ENCODE data around the gene TAB2.
"Not testable (repeated sequence)": the region's sequence is repeated elsewhere in the genome, so short reads cannot be mapped to it uniquely, and the experiment has no call there.

TAB2 gene

DNA sequence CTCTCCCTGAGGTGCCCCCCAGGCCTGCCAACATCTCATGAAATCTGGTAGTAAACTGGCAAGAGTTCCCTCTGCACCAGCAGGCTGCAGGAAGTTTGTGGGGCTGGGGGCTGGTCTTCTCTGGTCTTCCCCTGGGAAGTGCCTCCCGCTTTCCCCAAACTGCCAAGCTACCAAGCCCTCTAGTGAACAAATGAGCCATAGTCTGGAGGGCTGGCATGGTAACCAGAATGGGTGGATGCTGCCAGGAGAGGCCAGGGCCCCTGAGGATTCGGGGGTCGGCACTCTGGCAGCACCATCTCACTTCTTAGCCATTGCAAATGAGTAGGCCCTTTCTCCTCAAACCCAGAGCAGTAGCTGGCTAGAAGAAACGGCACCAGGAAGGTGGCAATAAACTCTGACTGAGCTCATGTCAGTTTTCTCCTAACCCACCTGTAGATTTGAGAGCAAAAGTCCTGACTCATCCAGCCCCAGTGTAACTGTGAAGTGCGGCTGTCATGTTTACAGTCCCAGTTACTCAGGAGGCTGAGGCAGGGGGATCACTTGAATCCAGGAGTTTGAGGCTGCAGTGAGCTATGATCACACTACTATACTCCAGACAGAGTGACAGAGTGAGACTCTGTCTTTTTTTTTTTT, 131.4 kb downstream of the TAB2 start:
- no peak for DNase-seq

DNA sequence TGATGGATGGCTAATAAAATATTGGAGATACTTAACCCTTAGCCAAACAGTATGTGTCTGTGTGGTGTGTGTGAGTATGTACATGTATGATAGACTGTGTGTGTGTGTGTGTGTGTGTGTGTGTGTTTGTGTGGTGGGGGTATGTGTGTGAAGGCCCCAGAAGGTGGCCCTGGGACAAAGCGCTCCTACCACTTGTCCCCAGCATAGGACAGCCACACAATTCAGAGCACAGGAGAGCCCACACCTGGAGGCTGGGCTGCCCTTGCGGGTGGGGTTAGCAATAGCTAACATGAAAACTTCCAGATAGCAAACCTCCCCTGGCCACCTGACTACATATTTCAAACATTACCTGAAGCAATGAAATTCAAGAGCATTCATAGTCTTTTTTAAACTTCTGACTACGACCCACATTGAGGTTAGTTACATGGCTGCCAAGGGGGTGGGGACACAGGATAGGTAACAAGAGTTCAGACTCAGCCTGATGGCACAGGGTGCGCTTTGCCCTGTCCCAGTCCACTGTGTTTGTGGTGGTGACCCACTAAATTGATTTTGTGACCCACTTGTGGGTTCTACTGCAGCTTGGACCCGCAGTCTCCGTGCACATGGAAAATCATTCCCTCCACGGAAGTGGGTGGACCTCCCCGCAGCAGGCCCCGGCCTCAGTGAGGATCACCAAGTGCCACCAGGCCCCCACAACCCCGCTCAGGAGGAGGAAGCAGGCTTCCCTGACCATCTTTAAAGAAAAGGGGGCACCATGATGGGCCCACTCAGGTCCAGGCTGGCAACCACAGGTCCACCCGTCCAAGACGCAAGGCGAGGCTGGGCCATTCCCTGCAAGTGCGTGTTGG, 132.5 kb downstream of the TAB2 start:
- no peak for DNase-seq

DNA sequence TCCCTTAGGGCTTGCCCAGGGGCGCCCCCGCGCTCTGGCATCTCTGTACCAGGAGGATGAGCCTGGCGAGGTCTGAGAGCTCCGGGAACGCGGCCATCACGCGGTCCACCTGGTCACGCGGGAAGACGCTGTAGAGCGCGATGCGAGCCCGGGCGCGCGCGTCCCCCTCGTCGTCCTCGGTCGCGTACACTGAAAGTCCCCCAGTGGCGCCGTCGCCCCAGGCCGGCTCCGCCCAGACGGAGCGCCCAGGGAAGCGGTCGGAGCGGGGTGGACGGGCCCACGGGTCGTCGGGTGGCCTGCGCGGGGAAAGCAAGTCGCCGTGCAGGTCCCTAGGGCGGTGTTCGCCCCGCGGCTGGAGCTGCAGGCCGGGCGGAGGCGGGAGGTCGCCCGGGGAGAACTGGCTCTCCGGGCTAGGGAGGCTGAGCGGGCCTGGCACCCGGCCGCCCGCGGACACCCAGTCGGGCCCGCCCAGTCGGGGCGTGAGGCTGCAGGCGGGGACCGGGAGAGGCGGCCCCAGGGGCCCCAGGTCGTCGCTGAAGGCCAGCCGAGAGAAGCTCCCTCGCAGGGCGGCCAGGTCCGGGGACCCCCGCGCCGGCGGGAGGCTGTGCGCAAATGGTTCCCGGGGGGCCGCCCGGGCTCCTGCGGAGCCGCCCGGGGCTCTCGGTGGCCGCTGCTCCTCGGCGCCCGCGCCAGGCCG, 133.3 kb downstream of the TAB2 start:
- DNase-seq = no peak

DNA sequence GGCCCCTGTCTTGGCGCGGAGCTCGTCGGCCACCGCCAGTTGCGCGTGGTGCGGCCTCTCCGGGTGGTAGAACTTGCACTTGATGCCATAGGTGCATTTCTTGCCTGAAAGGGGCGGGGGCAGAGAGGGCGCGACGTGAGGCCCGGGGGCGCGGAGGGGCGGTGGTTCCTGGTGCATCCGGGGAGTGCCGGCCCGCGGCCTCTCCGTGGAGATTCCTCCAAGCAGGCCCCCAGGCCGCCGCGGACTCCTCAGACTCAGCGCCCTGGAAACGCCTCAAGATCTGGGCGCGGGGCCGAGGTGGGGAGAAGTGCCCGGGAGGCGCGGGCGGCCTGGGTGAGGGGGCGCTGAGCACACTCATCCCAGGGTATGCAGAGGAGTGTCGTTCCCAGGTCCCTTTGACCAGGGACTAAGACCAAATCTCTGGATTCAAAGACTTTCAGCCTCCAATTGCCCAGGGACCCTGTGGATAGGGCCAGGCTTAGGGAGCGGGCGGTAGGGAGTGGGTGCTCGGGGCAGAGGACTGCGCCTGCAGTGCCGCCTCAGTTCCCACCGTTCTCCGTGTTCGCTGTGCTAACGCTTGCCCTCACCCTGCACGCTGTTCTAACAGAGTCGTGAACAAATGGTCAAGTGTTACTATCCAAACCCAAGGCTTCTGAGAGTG, 134.0 kb downstream of the TAB2 start:
- DNase-seq = no peak

DNA sequence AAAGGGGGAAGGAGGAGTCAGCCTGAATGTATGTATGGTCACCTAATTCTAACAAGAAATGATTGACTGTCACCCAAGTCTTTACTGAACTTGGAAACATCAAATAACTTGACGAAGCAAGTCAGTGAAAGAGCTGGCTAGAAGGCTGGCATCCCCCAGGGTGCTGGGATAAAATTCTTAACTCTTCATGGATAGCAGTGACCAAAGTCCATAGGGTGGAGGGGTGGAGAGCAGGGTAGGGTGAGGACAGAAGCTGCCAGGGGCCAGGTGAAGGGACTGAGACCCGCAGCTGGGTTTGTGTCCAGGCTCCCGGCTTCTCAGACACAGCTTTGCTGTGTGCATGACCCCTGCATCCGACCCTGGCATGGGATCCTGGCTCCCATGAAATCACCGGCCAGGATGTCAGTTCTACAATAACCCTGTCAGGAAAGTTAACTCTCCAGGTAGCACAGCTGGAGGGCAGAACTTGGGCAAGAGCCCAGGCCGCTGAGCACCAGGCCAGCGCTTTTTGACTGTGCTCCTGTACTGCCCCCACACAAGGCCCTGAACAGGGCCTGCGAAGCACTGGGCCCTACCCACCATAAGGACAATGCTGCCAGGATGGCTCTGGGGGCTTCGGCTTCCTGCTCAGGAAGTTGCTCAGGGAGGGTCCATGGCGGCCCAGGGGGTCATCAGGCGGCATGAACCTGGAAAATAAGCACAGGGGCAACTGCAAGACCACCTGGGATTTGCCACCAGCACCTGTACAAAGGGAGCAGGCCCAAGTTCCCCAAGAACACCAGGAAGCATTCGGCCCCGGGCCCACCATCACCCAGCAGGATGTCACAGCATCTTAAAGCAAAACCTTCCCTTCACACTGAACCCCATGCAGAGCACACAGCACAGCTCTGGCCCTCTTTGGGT, 134.8 kb downstream of the TAB2 start:
- no peak for DNase-seq

DNA sequence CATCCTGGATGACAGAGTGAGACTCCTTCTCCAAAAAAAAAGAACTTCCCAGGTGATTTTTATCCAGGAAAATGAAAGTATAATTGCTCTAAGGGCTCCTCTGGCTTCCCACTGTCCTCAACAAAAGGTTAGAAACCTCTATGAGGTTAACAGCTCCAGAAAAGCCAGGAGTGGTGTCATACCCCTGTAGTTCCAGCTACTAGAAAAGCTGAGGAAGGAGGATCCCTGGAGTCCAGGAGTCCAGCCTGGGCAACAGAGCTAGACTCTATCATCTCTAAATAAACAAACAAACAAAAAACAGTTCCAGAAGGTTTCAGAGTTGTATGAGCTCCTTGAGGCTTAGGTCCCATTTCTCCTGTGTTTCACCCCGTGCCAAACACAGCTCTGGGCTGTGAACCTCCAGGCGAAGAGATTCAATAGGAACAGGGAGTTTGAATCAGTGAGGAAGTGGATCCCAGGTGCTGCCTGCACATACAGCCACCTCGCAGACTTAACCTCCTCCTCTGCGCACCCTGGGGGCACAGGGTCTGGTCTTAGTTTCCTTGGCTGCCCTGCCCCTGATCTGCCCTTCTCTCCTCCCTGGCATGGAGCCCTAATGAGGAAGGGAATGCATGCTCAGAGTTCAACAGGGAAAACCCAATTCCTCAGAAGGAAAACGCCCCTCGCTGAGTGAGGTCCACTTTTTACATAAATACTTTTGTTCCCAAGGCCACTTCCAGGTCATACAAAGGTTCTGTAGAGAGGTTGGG, 136.3 kb downstream of the TAB2 start:
- no peak for DNase-seq

DNA sequence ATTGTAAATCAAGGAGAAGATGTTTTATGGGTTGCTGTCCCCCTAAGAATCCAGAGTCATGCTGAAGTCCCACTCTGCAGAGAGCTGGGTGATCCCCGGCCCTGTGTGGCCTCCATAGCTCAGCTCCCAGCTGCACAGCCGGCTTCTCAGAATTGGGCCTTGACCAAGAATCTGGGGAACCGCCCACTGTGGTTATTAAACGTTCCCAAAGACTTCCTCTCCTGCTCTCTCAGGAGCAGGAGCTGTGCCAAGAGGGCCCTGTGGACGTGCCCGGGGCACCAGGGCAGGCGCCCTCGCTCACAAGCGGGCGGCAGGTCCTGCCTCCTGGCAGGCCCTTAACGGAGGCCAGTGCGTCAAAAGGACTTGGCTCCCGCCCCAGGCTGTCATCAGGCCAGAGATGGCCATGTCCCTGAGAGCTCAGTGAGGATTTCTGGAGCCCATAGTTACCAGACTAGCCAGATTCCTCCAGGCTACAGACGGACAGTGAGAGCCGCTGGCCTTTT, 136.9 kb downstream of the TAB2 start:
- DNase-seq = no peak

DNA sequence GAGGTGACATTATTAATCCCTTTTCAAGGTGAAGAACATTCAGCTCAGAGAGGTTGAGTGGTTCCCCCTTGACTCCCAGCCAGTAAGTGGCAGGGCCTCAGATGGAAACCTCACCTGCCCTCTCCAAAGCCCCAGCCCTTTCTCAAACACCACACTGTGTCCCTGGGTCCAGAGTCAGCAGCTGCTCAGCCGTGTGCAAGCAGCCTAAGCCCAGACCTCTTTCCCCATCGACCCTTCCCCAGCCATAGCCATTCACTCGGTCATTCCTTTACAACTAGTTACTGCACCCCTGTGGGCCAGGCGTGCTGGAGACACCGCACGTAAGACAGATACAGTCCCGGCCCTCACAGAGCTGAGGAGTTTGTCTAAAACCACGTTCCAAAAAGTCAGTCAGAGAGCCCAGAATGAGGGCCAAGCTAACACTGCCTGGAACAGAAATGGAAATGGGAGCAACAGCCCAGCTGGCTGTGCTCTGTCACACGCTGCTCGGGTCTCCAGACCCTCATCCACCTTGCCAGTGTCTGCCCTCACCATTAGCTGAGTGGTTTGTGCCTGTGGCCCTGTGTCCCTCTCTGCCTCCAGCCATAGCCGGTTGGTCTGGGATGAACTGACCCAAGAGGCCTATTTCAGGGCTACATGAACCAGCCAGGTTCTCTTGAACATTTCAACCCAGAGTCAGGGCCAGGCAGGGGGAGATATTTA, 137.7 kb downstream of the TAB2 start:
- DNase-seq = no peak

DNA sequence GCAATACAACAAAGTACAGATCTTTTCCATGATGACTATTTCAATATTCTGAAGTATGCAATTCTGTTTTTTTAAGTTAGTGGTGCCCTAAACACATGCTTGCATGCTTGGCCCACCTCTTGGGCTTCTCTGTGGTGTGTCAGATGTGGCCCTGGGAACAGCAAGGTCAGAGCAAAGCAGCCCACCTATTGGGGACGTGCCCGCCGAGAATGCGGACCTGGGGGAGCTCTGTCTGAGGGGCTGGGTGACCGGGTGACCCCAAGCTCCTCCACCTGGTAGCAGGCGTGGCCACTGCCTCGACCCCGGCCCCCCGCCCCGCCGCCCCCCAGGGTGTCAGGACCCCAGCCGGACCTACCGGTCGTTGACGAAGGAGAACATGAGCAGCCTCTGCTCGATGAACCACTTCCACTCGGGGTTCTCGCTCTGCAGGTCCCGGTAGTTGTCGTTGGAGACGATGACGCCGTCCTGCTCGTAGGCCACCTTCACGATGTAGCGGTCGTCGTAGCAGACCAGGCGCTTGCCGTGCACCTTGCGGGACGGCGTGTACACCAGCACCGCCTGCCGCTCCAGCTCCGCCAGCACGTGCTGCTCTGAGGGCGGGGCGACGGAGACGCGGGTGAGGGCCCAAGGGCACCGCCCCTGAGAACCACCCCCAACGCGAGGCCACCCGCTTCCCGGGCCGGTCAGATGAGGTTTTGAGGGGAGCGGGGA, 139.0 kb downstream of the TAB2 start:
- no peak for DNase-seq

DNA sequence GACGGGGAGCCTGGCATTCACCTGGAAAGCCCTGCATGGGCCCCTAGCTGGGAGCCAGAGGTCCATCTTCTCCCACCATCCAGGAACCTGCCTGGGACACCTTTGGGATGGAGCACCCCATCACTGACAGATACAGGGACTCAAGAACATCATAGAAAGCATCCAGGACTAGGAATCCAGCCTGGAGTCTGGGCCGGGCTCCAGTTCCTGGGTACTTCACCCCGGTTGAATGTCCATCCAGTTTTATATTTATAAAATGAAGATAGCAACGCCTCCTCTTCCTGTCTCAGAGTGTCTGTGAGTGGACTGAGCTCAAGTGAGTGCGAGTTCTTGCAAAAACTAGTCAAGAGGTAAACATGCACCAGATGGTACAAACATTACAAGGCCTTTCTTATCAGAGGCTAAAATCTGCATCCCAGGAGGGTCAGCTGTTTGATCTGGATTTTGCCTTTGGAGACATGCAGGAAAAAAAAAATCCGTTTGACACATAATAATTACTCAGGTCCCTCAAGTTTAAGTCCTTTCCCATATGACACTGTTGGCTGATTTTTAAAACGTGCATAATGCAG, 139.9 kb downstream of the TAB2 start:
- DNase-seq = no peak

DNA sequence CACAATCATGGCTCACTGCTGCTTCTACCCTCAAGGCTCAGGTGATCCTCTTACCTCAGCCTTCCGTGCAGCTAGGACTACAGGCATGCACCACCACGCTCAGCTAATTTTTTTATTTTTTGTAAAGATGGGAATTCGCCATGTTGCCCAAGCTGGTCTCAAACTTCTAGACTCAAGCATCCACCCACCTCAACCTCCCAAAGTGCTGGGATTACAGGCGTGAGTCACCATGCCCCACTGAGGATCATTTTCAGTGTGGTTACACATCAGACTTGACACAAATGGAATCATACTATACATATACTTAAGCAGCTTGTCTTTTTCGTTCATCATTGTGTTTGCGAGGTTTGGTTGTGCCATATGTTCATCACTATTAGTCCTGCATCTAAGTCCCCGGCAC, 140.7 kb downstream of the TAB2 start:
- no peak for DNase-seq

DNA sequence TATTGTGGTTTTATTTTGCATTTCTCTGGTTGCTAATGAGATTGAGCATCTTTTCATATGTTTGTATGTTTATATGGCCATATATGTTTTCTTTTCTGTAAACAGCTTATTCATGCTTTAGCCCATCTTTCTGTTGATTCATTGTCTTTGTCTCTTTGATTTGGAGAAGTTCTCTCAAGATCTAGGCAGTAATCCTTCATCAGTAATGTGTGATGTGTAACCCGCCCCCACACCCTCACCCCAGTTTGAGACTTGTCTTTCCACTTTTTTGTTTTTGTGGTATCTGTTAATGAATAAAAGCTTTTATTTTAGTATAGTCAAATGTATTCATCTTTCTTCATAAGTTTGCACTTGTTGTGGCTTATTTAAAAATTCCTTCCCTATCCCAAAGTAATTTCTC, 141.3 kb downstream of the TAB2 start:
- DNase-seq = no peak

DNA sequence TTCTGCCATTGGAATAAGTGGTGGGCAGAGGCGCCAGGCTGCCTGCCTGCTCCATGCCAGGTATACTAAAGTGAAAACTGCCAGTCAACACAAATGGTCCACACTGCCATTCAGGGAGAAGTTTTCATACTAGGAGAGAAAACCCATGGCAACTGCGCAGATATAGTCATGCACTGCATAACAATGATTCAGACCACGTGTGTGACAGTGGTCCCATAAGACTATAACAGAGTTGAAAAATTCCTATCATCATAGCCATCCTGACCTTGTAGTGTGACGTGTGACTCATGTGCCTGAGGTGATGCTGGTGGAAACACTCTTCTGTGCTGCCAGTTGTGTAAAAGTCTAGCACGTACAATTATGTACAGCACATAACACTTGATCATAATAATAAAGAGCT, 142.2 kb downstream of the TAB2 start:
- no peak for DNase-seq

DNA sequence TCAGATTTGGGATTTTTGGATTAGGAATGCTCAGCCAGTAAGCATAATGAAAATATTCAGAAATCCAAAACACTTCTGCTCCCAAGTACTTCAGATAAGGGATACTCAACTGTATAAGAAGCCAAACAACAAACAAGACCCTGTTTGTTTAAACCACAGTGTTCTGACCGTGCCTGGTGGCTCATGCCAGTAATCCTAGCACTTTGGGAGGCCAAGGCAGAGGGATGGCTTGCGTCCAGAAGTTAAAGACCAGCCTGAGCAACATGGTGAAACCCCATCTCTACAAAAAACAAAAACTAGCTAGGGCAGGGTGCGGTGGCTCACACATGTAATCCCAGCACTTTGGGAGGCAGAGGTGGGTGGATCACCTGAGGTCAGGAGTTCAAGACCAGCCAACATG, 142.7 kb downstream of the TAB2 start:
- not testable (repeated sequence) for DNase-seq
